B cell (primary cell): ENCODE measurements around the gene TARP.

ENCODE experiments used
- CTCF ChIP-seq: fragments of 200-600 bp; IDR thresholded peaks from one replicate; pipeline ENCODE4 v1.8.0; 2022; ENCODE audit warnings: antibody characterized with exemption, mild to moderate bottlenecking
- EZH2 ChIP-seq: IDR thresholded peaks from 2 replicates; pipeline ENCODE4 v1.6.1; 2012; ENCODE audit warnings: borderline replicate concordance, low read depth, mild to moderate bottlenecking, moderate library complexity, low read length; ENCODE audit not compliant: insufficient read depth, poor library complexity, severe bottlenecking

- no peak for TF ChIP-seq EZH2
- no peak for TF ChIP-seq CTCF
Observed at GRCh38 chr7:38291650-38292049, 18.2 kb upstream of the TARP start.
